ENCODE measurements around the gene COPS6.

Gene COPS6

GRCh38 chr7:100102950-100103840 is 14.4 kb downstream of the COPS6 start:
- DNase-seq (ENCODE audit: low spot score): no peak

GRCh38 chr7:100105534-100105933 is 16.8 kb downstream of the COPS6 start:
- no peak for DNase-seq (ENCODE audit: low spot score)

GRCh38 chr7:100106633-100107032 is 17.9 kb downstream of the COPS6 start:
- no peak for DNase-seq (ENCODE audit: low spot score)

- DNase-seq (ENCODE audit: low spot score): no peak
Observed at GRCh38 chr7:100107125-100107737, 18.5 kb downstream of the COPS6 start.

- no peak for DNase-seq (ENCODE audit: low spot score)
Observed at GRCh38 chr7:100107890-100108289, 19.1 kb downstream of the COPS6 start.

- DNase-seq (ENCODE audit: low spot score): no peak
Observed at GRCh38 chr7:100109521-100110163, 20.9 kb downstream of the COPS6 start.

- DNase-seq (ENCODE audit: low spot score): no peak
Observed at GRCh38 chr7:100111156-100111555, 22.4 kb downstream of the COPS6 start.

GRCh38 chr7:100111914-100112313 is 23.1 kb downstream of the COPS6 start:
- DNase-seq (ENCODE audit: low spot score): no peak

GRCh38 chr7:100115026-100115425 is 26.3 kb downstream of the COPS6 start:
- DNase-seq (ENCODE audit: low spot score): no peak

GRCh38 chr7:100118388-100119071 is 29.8 kb downstream of the COPS6 start:
- DNase-seq (ENCODE audit: low spot score): no peak

- DNase-seq (ENCODE audit: low spot score): peak; percentile 99
Observed at GRCh38 chr7:100119072-100119969, 30.6 kb downstream of the COPS6 start, which contains the start of the genes CNPY4 and TAF6. TSS of gene CNPY4 (plus strand) at chr7:100119634. CDS start at chr7:100119745, 111 bp downstream. TSS of gene TAF6 (minus strand) at chr7:100119358. CDS start at chr7:100114209, 5,149 bp downstream.

GRCh38 chr7:100119970-100120732 is 31.4 kb downstream of the COPS6 start:
- peak; percentile 71 for DNase-seq (ENCODE audit: low spot score)

- no peak for DNase-seq (ENCODE audit: low spot score)
Observed at GRCh38 chr7:100120733-100121036, 31.9 kb downstream of the COPS6 start.

- no peak for DNase-seq (ENCODE audit: low spot score)
Observed at GRCh38 chr7:100122067-100122466, 33.3 kb downstream of the COPS6 start.

GRCh38 chr7:100122568-100122967 is 33.8 kb downstream of the COPS6 start:
- DNase-seq (ENCODE audit: low spot score): no peak

- DNase-seq (ENCODE audit: low spot score): no peak
Observed at GRCh38 chr7:100124301-100125230, 35.8 kb downstream of the COPS6 start.

- no peak for DNase-seq (ENCODE audit: low spot score)
Observed at GRCh38 chr7:100126239-100126930, 37.6 kb downstream of the COPS6 start.

- peak; percentile 88 for DNase-seq (ENCODE audit: low spot score)
Observed at GRCh38 chr7:100126931-100127865, 38.4 kb downstream of the COPS6 start, which contains the start of gene MBLAC1. TSS of gene MBLAC1 (plus strand) at chr7:100126967. CDS start at chr7:100127396, 429 bp downstream.
